Bronchial epithelial cell (primary cell): ENCODE data around the gene ZCCHC3. TPM values are rescaled to one million over a fixed set of nuclear protein-coding genes. Genes with fewer than 3 reads are reported as not detected.

Experiments
- DNase-seq: peaks from one replicate; pipeline ENCODE4 v3.0.0-alpha.2; 2010; ENCODE audit warnings: low read depth
- FAIRE-seq: peaks from 2 replicates; lab custom pipeline; 2011; peaks lifted over from hg19 to GRCh38; lab: Jason Lieb, UNC
- H3K27me3 ChIP-seq: 2 replicates; pipeline ENCODE4 v1.5.1; 2011; ENCODE audit warnings: low read length; ENCODE audit not compliant: control insufficient read depth, insufficient read depth
- H3K36me3 ChIP-seq: 2 replicates; pipeline ENCODE4 v1.5.1; 2011; ENCODE audit warnings: low read length; ENCODE audit not compliant: control insufficient read depth, insufficient read depth
- H3K4me3 ChIP-seq: 2 replicates; pipeline ENCODE4 v1.5.1; 2011; ENCODE audit warnings: mild to moderate bottlenecking, low read depth, low read length, control low read depth
- total RNA-seq: library from RNA; depleted of rRNA; stranded (reverse); fragments of >200 nt; gene quantifications from 2 replicates; pipeline ENCODE4 v1.2.1, GENCODE V29; 2014
- TF ChIP-seq, protein P1 (sequence below): IDR thresholded peaks from 2 replicates; pipeline ENCODE4 v1.5.1; 2011; ENCODE audit warnings: mild to moderate bottlenecking, moderate library complexity, low read length, control low read depth, inconsistent platforms; ENCODE audit not compliant: insufficient read depth, severe bottlenecking

The ZCCHC3 gene
- total RNA-seq, 1 donor from 2014 or later = 9.7 TPM

DNA sequence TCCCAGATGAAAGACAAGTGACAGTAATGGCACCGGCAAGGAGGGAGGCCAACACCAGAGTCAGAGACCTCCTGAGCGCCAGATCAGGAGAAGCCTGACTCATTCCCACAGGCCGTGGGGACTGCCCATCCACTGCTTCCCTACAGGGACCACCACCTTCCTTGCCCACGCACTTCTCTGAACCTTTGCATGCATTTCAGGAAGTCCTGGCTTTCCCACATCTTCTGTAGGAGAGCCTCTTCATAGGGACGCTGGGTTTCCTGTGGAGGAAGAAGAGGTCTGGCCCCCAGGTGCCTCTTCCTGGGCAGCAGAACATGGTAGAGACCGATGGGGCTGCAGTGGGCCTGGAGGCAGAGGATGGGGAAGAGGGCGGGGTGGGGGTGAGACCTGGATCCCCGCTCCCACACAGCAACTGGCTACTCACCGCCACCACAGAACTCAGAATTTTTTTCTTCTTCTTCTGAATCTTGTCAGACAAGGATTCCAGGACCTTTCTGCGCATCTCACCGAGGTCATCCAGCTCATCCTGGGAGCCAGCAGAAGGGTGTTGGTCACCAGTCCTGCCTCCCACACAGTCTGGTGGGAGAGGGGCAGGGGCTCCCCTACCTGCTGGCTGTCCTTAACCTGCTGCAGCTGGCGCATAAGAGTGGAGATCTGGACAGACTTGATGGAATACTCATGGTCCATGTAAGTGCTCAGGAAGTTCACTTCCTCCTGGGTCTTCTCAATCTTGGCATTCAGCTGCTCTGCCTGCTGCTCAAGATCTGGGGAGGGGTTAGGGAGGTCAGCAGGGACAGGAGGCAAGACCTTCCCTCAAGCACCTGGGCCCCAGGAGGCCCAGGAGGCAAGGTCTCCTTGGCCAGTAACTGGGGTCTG is 20.5 kb upstream of the ZCCHC3 start:
- FAIRE-seq = no peak
- DNase-seq = no peak

DNA sequence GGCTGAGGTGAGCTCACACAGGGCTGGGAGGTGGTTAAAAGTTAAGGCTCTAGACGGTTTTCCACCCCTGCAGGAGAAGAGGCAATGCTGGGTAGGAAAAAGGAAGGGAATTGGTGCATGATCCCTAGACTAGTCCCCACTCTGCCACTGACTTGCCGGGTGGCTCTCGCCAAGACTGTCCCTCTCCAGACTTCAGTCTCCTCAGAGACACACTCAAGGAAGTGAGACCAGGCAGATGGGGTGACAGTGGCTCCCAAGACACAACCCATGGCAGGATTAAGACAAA is 19.9 kb upstream of the ZCCHC3 start:
- FAIRE-seq = peak; percentile 36
- H3K27me3 ChIP-seq = no peaks in the 10 kb centered on the region
- no peaks in the 10 kb centered on the region for H3K36me3 ChIP-seq
- H3K4me3 ChIP-seq = no peak overlapping the region
- DNase-seq = no peak
- TF ChIP-seq, protein P1, sequence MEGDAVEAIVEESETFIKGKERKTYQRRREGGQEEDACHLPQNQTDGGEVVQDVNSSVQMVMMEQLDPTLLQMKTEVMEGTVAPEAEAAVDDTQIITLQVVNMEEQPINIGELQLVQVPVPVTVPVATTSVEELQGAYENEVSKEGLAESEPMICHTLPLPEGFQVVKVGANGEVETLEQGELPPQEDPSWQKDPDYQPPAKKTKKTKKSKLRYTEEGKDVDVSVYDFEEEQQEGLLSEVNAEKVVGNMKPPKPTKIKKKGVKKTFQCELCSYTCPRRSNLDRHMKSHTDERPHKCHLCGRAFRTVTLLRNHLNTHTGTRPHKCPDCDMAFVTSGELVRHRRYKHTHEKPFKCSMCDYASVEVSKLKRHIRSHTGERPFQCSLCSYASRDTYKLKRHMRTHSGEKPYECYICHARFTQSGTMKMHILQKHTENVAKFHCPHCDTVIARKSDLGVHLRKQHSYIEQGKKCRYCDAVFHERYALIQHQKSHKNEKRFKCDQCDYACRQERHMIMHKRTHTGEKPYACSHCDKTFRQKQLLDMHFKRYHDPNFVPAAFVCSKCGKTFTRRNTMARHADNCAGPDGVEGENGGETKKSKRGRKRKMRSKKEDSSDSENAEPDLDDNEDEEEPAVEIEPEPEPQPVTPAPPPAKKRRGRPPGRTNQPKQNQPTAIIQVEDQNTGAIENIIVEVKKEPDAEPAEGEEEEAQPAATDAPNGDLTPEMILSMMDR = no peak

More for the DNA sequence above, 20.5 kb upstream of the ZCCHC3 start:
- Histone ChIP-seq H3K4me3 (no peak overlapping the region), H3K27me3 (no peaks in the 10 kb centered on the region), H3K36me3 (no peaks in the 10 kb centered on the region)
- TF ChIP-seq, protein P1 = no peak

DNA sequence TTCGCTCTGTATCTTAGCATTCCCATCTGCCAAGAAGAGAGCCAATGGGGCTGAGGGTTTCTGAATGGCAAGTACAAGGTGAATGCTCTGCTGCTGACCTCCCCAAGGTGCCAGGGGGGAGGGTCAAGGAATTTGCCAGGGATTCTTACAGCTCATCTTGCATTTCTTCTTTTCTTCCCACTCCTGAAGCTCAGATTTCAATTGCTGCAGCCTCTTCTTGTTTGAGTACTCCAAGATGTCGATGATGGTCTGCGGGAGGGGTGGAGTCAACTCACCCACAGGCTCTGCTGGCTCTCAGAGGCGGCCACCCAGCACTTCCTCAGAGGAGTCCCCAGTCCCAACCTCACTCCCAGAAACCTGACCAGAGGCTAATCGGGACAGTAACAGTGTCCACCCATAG is 19.2 kb upstream of the ZCCHC3 start:
- DNase-seq (no peak), FAIRE-seq (no peak)
- Histone ChIP-seq H3K4me3 (no peak overlapping the region), H3K36me3 (no peaks in the 10 kb centered on the region), H3K27me3 (no peaks in the 10 kb centered on the region)
- TF ChIP-seq, protein P1 = no peak

DNA sequence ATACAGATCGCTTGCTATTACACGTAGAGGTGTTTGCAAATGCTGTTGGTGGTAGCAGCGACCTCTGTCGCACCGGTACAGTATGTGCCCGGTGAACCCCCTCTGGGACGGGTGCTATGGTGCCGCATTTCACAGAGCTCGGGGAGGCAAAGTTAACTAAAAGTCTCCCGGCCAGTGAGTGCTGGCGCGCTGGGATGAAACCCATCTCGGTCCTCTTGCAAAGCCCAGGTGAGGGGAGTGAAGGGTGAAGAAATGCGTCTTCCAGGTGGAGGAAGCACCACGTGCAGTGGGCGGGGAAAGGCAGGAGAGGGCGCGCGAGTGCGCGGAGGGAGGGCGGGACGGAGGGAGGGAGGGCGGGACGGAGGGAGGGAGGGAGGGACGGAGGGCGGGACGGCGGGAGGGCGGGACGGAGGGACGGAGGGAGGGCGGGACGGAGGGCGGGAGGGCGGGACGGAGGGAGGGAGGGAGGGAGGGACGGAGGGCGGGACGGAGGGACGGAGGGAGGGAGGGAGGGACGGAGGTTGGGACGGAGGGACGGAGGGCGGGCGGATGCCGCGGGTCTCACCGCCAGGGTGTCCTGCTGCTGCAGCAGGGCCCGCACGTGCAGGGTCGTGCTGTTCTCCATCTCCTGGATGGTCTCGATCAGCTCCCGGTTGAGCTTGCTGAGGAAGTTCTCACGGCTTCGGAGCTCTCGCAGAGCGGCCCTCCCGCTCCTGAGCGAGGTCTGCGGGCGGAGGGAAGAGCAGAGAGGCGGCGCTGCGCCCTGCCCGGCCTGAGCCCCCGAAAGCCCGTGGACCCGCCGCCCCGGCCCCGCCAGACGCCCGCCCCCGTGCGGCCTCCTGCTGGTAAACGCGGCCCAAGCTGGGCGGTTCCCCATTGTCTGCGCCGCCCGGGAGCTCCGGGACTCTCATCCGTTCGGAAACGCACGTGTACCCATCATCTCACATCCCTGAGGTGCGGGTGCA is 18.5 kb upstream of the ZCCHC3 start:
- FAIRE-seq = no peak
- no peaks in the 10 kb centered on the region for H3K36me3 ChIP-seq
- DNase-seq = no peak

DNA sequence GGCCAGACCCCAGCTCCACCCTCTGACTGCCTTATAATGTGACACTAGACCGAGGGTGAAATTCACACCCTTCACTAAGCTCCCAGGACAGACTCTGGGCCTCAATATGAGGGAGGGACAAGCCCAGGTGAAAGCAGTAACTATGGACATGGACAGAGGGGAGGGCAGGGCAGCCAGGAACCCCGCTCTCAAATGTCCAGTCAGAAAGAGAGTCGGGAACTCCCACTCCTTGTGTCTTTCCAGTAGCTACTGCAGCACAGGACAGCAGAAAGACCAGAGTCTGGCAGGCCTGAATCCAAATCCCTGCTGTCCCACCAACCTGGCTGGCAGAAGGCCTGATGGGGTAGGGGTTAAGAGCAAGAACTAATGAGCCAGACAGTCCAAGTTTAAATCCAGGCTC is 13.2 kb upstream of the ZCCHC3 start:
- Histone ChIP-seq H3K27me3 (no peaks in the 10 kb centered on the region), H3K36me3 (no peaks in the 10 kb centered on the region), H3K4me3 (no peak overlapping the region)
- TF ChIP-seq, protein P1 = no peak
- DNase-seq (no peak), FAIRE-seq (no peak)

More for the DNA sequence above, 18.5 kb upstream of the ZCCHC3 start:
- TF ChIP-seq, protein P1 = no peak
- Histone ChIP-seq H3K27me3 (no peaks in the 10 kb centered on the region), H3K4me3 (no peak overlapping the region)
